HG03175 (cell line): ENCODE data around the gene TBC1D14.
"Not testable (repeated sequence)": the region's sequence is repeated elsewhere in the genome, so short reads cannot be mapped to it uniquely, and the experiment has no call there.

Experiments used
- ATAC-seq: cut with Tn5 transposase; IDR thresholded peaks from one replicate; pipeline ENCODE4 v1.9.1; 2021; ENCODE audit warnings: mild to moderate bottlenecking, moderate library complexity; ENCODE audit not compliant: unreplicated experiment

TBC1D14 gene

GRCh38 chr4:6889736-6890324, 19.8 kb upstream of the TBC1D14 start:
- ATAC-seq: no peak

GRCh38 chr4:6890358-6890757, 19.3 kb upstream of the TBC1D14 start:
- no peak for ATAC-seq

- ATAC-seq: not testable (repeated sequence)
These were observed 18.7 kb upstream of the TBC1D14 start for GRCh38 chr4:6890971-6891370.

- no peak for ATAC-seq
These were observed 18.0 kb upstream of the TBC1D14 start for GRCh38 chr4:6891436-6892170.

GRCh38 chr4:6892190-6892908, 17.3 kb upstream of the TBC1D14 start:
- ATAC-seq: no peak

GRCh38 chr4:6892909-6893202, 16.8 kb upstream of the TBC1D14 start:
- no peak for ATAC-seq

DNA sequence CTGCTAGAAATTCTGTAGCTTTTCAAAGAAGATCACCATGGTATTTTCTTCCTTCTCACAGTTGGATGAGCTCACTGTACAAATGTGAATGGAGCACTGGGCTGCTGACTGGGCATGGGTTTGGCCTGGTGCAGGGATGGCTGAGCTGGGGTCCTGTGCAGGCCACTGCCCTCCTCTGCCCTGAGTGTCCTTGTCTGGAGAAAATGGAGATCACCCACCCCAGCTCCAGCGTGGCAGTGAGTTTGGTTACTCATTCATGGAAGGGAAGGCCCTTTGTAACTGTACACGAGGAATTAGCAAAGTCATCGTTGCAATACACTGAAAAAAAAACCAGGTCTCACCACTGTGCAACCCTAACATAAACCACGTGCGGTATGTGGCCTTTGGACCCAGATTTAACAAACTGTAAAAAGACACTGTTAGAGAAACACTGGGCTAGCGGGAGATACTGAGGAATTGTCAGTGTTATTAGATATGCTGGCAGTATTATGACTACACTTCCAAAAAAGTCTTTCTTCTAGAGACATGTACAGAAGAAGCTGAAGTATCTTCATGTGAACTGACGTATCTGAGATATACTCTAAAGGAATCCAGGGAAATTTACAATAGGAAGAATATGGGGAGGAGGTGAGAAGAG, 16.1 kb upstream of the TBC1D14 start:
- ATAC-seq: no peak

DNA sequence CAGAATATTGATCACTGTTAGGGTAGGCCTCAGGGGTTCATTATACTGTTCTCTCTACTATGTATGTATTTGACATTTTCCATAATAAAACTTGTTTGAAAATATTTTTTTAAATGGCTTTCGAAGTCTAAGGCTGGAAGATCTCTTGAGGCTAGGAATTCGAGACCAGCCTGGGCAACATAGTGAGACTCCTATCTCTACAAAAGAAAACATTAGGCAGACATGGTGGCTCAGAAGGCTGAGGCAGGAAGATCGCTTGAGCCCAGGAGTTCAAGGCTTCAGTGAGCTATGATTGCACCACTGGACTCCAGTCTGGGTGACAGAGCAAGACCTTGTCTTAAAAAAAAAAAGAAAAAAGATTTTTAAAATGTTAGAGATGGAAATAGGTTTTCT, 15.5 kb upstream of the TBC1D14 start:
- no peak for ATAC-seq

DNA sequence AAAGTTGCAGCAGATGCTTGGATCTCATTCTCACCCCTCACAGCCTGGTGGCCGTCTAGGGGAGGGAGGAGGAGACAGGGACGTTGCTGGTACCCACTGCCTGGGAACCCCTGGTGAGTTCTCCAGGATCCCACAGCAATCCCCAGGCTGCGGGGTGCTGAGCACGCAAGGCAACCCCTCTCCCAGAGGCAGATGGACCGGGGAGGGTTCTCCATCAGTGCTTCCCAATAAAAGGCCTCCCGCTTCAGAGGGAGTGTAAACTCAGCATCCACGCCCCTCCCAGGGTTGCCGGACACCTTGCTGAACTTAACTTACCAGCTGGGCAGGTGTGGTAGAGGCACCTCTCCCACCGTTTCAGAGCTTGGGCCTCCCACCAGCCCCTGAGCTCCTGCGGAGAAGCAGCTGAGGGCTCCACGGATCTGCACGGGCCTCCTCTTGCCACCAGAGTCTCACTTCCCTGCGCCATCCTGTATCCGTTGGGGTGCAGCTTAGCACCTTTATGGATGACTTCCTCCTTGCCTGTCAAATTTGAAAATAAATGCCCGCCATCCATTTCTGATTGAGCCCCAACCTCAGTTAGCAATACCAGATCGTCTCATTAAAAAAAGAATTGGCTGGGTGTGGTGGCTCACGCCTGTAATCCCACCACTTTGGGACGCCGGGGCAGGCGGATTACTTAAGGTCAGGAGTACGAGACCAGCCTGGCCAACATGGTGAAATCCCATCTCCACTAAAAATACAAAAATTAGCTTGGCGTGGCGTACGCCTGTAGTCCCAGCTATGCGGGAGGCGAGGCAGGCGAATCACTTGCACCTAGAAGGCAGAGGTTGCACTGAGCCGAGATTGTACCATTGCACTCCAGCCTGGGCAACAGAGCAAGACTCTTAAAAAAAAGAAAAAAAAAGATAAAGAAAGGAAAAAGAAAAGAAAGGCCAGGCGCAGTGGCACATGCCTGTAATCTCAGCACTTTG, 14.8 kb upstream of the TBC1D14 start:
- ATAC-seq: no peak

DNA sequence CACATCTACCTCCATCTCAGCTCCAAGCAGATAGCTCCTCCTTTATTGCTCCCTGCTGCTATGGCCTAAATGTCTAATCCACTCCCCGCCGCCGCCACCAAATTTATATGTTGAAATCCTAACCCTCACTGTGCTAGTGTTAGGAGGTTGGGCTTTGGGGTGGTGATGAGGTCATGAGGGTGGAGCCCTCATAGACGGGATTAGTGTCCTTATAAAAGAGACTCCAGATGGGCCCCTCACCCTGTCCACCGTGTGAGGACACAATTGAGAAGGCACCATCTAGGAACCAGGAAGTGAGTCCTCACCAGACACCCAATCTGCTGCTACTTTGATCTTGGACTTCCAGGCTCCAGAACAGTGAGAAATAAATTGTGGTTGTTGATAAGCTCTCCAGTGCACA, 13.6 kb upstream of the TBC1D14 start:
- ATAC-seq: no peak

- ATAC-seq: no peak
These were observed 10.9 kb upstream of the TBC1D14 start for GRCh38 chr4:6898763-6899162.

DNA sequence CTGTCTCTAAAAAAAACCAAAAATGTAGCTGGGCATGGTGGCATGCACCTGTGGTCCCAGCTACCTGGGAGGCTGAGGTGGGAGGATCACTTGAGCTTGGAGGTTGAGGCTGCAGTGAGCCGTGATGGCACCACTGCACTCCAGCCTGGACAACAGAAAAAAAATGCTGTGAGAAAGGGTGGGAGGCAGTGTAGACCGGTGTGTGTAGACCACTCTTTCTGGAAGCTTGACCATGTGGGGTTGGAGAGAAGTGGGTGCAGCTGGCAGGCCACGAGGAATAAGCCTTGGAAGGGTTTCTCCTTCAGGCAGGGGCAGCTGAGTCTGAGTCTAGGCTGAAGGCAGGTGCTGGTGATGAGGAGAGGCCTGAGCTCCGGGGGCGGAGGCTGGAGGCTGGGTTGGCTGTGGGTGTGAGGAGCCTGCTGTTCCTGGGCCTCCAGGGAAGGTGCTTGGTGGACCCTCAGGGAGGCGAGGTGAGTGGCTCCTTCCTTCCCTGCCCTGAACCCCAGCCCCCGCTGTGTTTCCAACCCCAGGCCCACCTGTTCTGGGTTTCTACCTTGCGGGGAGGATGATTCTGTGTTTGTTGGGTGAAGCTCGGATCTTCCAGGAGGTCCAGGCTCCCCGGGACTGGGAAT, 9.3 kb upstream of the TBC1D14 start:
- ATAC-seq: no peak

GRCh38 chr4:6900956-6901355, 8.7 kb upstream of the TBC1D14 start:
- ATAC-seq: no peak

DNA sequence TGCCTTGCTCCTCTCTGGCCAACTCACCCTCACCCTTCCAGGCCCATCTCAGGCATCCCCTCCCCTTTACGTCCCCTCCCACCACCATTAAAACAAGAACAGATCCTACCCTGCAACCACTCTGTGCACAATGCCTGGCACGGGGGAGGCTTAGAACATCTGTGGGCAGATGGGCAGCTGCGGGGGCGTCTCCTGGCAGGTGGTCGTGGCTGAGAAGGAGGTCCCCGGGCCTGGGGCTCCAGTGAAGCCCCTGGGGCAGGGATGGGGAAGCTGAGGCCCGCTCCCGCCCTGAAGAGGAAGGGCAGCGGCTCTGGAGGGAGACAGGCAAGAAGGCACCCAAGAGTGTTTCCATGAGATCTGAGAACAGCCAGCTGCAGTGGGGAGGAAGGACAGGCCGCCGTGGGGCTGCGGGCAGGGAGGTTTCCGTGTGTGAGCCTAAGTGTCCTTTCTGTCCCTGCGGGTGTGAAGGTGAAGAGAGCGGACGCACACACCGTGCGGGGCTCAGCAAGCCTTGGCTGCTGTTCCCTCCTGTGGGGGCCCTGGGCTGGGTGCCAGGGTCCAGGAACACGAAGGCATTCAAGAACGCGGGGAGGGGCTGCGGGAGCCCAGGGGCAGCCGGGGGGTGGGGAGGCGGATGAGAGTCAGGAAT, 7.8 kb upstream of the TBC1D14 start:
- no peak for ATAC-seq

GRCh38 chr4:6902318-6903042, 7.1 kb upstream of the TBC1D14 start:
- no peak for ATAC-seq

GRCh38 chr4:6905516-6906445, 3.8 kb upstream of the TBC1D14 start:
- ATAC-seq: no peak

DNA sequence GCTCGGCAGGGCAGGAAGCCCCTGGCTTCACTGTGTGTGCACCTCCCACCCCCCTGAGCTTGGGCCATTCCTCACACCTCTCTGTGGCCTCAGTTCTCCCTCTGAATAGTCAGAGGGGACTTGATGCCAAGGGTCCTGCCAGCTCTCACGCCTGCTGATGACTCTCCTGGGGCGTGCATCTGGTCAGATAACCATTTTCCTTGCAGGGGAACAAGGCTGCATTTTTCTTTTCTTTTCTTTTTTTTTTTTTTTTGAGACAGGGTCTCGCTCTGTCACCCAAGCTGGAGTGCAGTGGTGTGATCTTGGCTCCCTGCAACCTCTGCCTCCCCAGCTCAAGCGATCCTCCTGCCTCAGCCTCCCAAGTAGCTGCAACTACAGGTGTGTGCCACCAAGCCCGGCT, 3.1 kb upstream of the TBC1D14 start:
- ATAC-seq: not testable (repeated sequence)

GRCh38 chr4:6907658-6908191, 1.9 kb upstream of the TBC1D14 start:
- ATAC-seq: no peak
